Measurements from ENCODE around the gene FTO.
A peak's percentile ranks its signal among the peaks of the same experiment; 100 is the strongest.

The FTO gene

GRCh38 chr16:53744449-53744848 lies 40.5 kb downstream of the FTO start:
- Histone ChIP-seq H3K27ac (no peak overlapping the region), H3K27me3 (replicated peaks) (no peaks in the 10 kb centered on the region), H3K36me3 (replicated peaks) (no peaks in the 10 kb centered on the region), H3K4me3 (ENCODE audit: low read depth, low read length) (no peak overlapping the region)
- TF ChIP-seq CTCF (IDR thresholded peaks at IDR 0.05; ENCODE audit: low read depth, low read length, missing control alignments) = no peak
- no peak for DNase-seq
- in situ Hi-C loops (cut with HindIII; ENCODE audit: low pct_ligation_motif_present, low sequenced_read_pairs) = no loop called here

GRCh38 chr16:53745086-53745485 lies 41.1 kb downstream of the FTO start:
- Histone ChIP-seq H3K27me3 (replicated peaks) (no peaks in the 10 kb centered on the region), H3K27ac (no peak overlapping the region), H3K4me3 (ENCODE audit: low read depth, low read length) (no peak overlapping the region), H3K36me3 (replicated peaks) (no peaks in the 10 kb centered on the region)
- no peak for DNase-seq
- no peak for TF ChIP-seq CTCF (IDR thresholded peaks at IDR 0.05; ENCODE audit: low read depth, low read length, missing control alignments)
- in situ Hi-C loops (cut with HindIII; ENCODE audit: low pct_ligation_motif_present, low sequenced_read_pairs) = no loop called here

- no peak for DNase-seq
- H3K4me3 ChIP-seq (ENCODE audit: low read depth, low read length) = no peak overlapping the region
- no peak overlapping the region for H3K27ac ChIP-seq
- H3K27me3 ChIP-seq (replicated peaks) = no peaks in the 10 kb centered on the region
- peak; percentile 35 for TF ChIP-seq CTCF (IDR thresholded peaks at IDR 0.05; ENCODE audit: low read depth, low read length, missing control alignments)
- H3K36me3 ChIP-seq (replicated peaks) = no peaks in the 10 kb centered on the region
- in situ Hi-C loops (cut with HindIII; ENCODE audit: low pct_ligation_motif_present, low sequenced_read_pairs) = no loop called here
These were observed 41.9 kb downstream of the FTO start for GRCh38 chr16:53745753-53746266.

- in situ Hi-C loops (cut with HindIII; ENCODE audit: low pct_ligation_motif_present, low sequenced_read_pairs) = no loop called here
- DNase-seq = no peak
- H3K27me3 ChIP-seq (replicated peaks) = no peaks in the 10 kb centered on the region
- no peak overlapping the region for H3K4me3 ChIP-seq (ENCODE audit: low read depth, low read length)
- no peak for TF ChIP-seq CTCF (IDR thresholded peaks at IDR 0.05; ENCODE audit: low read depth, low read length, missing control alignments)
- no peaks in the 10 kb centered on the region for H3K36me3 ChIP-seq (replicated peaks)
- H3K27ac ChIP-seq = no peak overlapping the region
These were observed 48.6 kb downstream of the FTO start for GRCh38 chr16:53752560-53752959.

- no peak for DNase-seq
These were observed 49.5 kb downstream of the FTO start for GRCh38 chr16:53753431-53753830.

More at GRCh38 chr16:53753431-53753830, 49.5 kb downstream of the FTO start:
- Histone ChIP-seq H3K36me3 (replicated peaks) (no peaks in the 10 kb centered on the region), H3K4me3 (ENCODE audit: low read depth, low read length) (no peak overlapping the region), H3K27ac (no peak overlapping the region), H3K27me3 (replicated peaks) (no peaks in the 10 kb centered on the region)
- no peak for TF ChIP-seq CTCF (IDR thresholded peaks at IDR 0.05; ENCODE audit: low read depth, low read length, missing control alignments)
- in situ Hi-C loops (cut with HindIII; ENCODE audit: low pct_ligation_motif_present, low sequenced_read_pairs) = no loop called here

All from brain microvascular endothelial cell (primary cell).